Measurements from ENCODE around the gene PMPCA. TPM values are rescaled to one million over a fixed set of nuclear protein-coding genes. Genes with fewer than 3 reads are reported as not detected.
A peak's percentile ranks its signal among the peaks of the same experiment; 100 is the strongest.

The PMPCA gene
- total and polyA plus RNA-seq, 2 of the 13 experiments (the other 11 are each of a cell fraction or from before 2014, with no cell fraction given) = 70.2 to 88.4 TPM

- TF ChIP-seq, protein P1, sequence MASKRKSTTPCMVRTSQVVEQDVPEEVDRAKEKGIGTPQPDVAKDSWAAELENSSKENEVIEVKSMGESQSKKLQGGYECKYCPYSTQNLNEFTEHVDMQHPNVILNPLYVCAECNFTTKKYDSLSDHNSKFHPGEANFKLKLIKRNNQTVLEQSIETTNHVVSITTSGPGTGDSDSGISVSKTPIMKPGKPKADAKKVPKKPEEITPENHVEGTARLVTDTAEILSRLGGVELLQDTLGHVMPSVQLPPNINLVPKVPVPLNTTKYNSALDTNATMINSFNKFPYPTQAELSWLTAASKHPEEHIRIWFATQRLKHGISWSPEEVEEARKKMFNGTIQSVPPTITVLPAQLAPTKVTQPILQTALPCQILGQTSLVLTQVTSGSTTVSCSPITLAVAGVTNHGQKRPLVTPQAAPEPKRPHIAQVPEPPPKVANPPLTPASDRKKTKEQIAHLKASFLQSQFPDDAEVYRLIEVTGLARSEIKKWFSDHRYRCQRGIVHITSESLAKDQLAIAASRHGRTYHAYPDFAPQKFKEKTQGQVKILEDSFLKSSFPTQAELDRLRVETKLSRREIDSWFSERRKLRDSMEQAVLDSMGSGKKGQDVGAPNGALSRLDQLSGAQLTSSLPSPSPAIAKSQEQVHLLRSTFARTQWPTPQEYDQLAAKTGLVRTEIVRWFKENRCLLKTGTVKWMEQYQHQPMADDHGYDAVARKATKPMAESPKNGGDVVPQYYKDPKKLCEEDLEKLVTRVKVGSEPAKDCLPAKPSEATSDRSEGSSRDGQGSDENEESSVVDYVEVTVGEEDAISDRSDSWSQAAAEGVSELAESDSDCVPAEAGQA (IDR thresholded peaks at IDR 0.05; ENCODE audit: low read depth) = no peak
- TF ChIP-seq, protein P1 (CRISPR knock-in tag; IDR thresholded peaks at IDR 0.05; ENCODE audit: borderline replicate concordance) = peak; percentile 81; the same call in 1 of the 2 replicates
- TF ChIP-seq HES4 (CRISPR knock-in tag; IDR thresholded peaks at IDR 0.05; ENCODE audit: borderline replicate concordance) (peak; percentile 18; the same call in 1 of the 2 replicates), ZNF782 (CRISPR knock-in tag; IDR thresholded peaks at IDR 0.05; ENCODE audit: borderline replicate concordance) (peak; percentile 76), ZSCAN29 (CRISPR knock-in tag; conservative IDR thresholded peaks at IDR 0.05) (0 out of 2 replicates have a peak, but pooled peaks have one; percentile 23), ZFP91 (CRISPR knock-in tag; IDR thresholded peaks at IDR 0.05; ENCODE audit: borderline replicate concordance) (no peak), ZNF431 (CRISPR knock-in tag; IDR thresholded peaks at IDR 0.05; ENCODE audit: borderline replicate concordance, low read depth) (no peak), ZNF367 (CRISPR knock-in tag; IDR thresholded peaks at IDR 0.05; ENCODE audit: borderline replicate concordance) (0 out of 2 replicates have a peak, but pooled peaks have one; percentile 54), MAZ (IDR thresholded peaks at IDR 0.05; ENCODE audit: borderline replicate concordance, low read depth, low read length) (no peak), MAZ (CRISPR knock-in tag; IDR thresholded peaks at IDR 0.05; ENCODE audit: low read depth) (0 out of 2 replicates have a peak, but pooled peaks have one; percentile 4), CBX2 (IDR thresholded peaks at IDR 0.05; ENCODE audit: low read depth, low read length) (no peak), CBX2 (CRISPR knock-in tag; IDR thresholded peaks at IDR 0.05; ENCODE audit: low read depth) (no peak), ZNF589 (CRISPR knock-in tag; conservative IDR thresholded peaks at IDR 0.05) (0 out of 2 replicates have a peak, but pooled peaks have one; percentile 15)
- TF ChIP-seq, protein P2, sequence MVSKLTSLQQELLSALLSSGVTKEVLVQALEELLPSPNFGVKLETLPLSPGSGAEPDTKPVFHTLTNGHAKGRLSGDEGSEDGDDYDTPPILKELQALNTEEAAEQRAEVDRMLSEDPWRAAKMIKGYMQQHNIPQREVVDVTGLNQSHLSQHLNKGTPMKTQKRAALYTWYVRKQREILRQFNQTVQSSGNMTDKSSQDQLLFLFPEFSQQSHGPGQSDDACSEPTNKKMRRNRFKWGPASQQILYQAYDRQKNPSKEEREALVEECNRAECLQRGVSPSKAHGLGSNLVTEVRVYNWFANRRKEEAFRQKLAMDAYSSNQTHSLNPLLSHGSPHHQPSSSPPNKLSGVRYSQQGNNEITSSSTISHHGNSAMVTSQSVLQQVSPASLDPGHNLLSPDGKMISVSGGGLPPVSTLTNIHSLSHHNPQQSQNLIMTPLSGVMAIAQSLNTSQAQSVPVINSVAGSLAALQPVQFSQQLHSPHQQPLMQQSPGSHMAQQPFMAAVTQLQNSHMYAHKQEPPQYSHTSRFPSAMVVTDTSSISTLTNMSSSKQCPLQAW (CRISPR knock-in tag; IDR thresholded peaks at IDR 0.05) = peak; percentile 28; the same call in 1 of the 2 replicates
- TF ChIP-seq, protein P3, sequence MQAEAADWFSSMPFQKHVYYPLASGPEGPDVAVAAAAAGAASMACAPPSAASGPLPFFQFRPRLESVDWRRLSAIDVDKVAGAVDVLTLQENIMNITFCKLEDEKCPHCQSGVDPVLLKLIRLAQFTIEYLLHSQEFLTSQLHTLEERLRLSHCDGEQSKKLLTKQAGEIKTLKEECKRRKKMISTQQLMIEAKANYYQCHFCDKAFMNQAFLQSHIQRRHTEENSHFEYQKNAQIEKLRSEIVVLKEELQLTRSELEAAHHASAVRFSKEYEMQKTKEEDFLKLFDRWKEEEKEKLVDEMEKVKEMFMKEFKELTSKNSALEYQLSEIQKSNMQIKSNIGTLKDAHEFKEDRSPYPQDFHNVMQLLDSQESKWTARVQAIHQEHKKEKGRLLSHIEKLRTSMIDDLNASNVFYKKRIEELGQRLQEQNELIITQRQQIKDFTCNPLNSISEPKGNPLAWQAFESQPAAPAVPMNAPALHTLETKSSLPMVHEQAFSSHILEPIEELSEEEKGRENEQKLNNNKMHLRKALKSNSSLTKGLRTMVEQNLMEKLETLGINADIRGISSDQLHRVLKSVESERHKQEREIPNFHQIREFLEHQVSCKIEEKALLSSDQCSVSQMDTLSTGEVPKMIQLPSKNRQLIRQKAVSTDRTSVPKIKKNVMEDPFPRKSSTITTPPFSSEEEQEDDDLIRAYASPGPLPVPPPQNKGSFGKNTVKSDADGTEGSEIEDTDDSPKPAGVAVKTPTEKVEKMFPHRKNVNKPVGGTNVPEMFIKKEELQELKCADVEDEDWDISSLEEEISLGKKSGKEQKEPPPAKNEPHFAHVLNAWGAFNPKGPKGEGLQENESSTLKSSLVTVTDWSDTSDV (CRISPR knock-in tag; IDR thresholded peaks at IDR 0.05) = peak; percentile 61; the same call in 1 of the 2 replicates
Measured at GRCh38 chr9:136409557-136410455, 652 bp upstream of the PMPCA start (continued).

Measured in HepG2 (cell line).